K562 (cell line): ENCODE measurements around the gene TMEM129. TPM values are rescaled to one million over a fixed set of nuclear protein-coding genes. Genes with fewer than 3 reads are reported as not detected.

ENCODE experiments used
- ATAC-seq: fragments of 200-7000 bp; cut with Tn5 transposase; 3 replicates; pipeline ENCODE4 v1.9.1; 2020; ENCODE audit warnings: moderate library complexity
- BruUV-seq: library from RNA; stranded (reverse); fragments of 400-500 nt; replicated peaks from 2 replicates; lab custom pipeline; 2021; lab: Mats Ljungman, UMichigan
- CTCF ChIA-PET: fragments of 300-600 bp; formaldehyde crosslinking; extraction: SDS; loops from one replicate; lab custom pipeline; 2021; ENCODE audit warnings: low intra/inter-chr PET ratio; lab: Yijun Ruan, JAX
- POLR2A ChIA-PET: fragments of 300-600, 350-650 bp; sonication (Branson Sonifier 250); formaldehyde crosslinking; extraction: SDS; loops from one replicate; lab custom pipeline; 2021; ENCODE audit warnings: antibody characterized with exemption, inconsistent platforms; lab: Yijun Ruan, JAX
- DNase-seq, 4 experiments: peaks; one replicate each; pipeline versions ENCODE4 v3.0.0 to v3.0.0-alpha.2; 2011 to 2018; ENCODE audit warnings: low spot score in 3 of 4, mixed read lengths in 3 of 4; ENCODE audit errors: extremely low read depth in 1 of 4
- FAIRE-seq: peaks from 2 replicates; lab custom pipeline; 2011; peaks lifted over from hg19 to GRCh38; lab: Jason Lieb, UNC
- H2AFZ ChIP-seq: 2 replicates; pipeline ENCODE4 v1.6.0; 2011; ENCODE audit warnings: low read depth, low read length, control low read depth, inconsistent platforms
- H3K27ac ChIP-seq: fragments of 200-600 bp; 3 replicates; pipeline ENCODE4 v1.8.0; 2011; ENCODE audit warnings: low read depth, mild to moderate bottlenecking, control low read depth, inconsistent platforms, low read length, moderate library complexity, mixed read lengths; ENCODE audit errors: extremely low read depth
- H3K27me3 ChIP-seq, 2 experiments: fragments of 300-600 bp in 1 of 2; 2 replicates in 1 of 2; 3 replicates in 1 of 2; pipeline versions ENCODE4 v1.6.0 to v1.8.0; 2011; ENCODE audit warnings: inconsistent platforms in 2 of 2, low read length in 2 of 2, mild to moderate bottlenecking in 1 of 2, mixed read lengths in 1 of 2, moderate library complexity in 1 of 2; ENCODE audit not compliant: control insufficient read depth in 2 of 2, insufficient read depth in 2 of 2
- H3K36me3 ChIP-seq: fragments of 300-600 bp; 3 replicates; pipeline ENCODE4 v1.8.0; 2011; ENCODE audit warnings: mild to moderate bottlenecking, low read length, inconsistent platforms; ENCODE audit not compliant: control insufficient read depth, insufficient read depth
- H3K4me1 ChIP-seq, 2 experiments: fragments of 200-600 bp in 1 of 2; replicated peaks in 1 of 2; 2 replicates in 1 of 2; 3 replicates in 1 of 2; pipeline versions ENCODE4 v1.5.1 to v1.8.0; 2011; ENCODE audit warnings: inconsistent platforms in 2 of 2, low read length in 2 of 2, mild to moderate bottlenecking in 1 of 2, mixed read lengths in 1 of 2, moderate library complexity in 1 of 2; ENCODE audit not compliant: control insufficient read depth in 2 of 2, insufficient read depth in 2 of 2
- H3K4me2 ChIP-seq: 2 replicates; pipeline ENCODE4 v1.6.1; 2011; ENCODE audit warnings: low read length, control low read depth, inconsistent platforms, mixed read lengths; ENCODE audit not compliant: insufficient read depth
- H3K4me3 ChIP-seq: fragments of 200-600 bp; sonication (generic), shearing (Covaris generic); 2 replicates; pipeline ENCODE4 v1.5.1; 2016; ENCODE audit warnings: control low read depth, inconsistent platforms
- H3K79me2 ChIP-seq: fragments of 200-600 bp; 3 replicates; pipeline ENCODE4 v1.8.0; 2011; ENCODE audit warnings: low read length, inconsistent platforms; ENCODE audit not compliant: control insufficient read depth, insufficient read depth
- H3K9ac ChIP-seq, 2 experiments: 2 replicates each; pipeline versions ENCODE4 v1.6.0 to v1.6.1; 2011; ENCODE audit warnings: low read depth in 2 of 2, low read length in 2 of 2, control low read depth in 1 of 2, inconsistent platforms in 1 of 2, mild to moderate bottlenecking in 1 of 2, mixed read lengths in 1 of 2; ENCODE audit not compliant: insufficient read depth in 1 of 2
- H3K9me1 ChIP-seq: one replicate; pipeline ENCODE4 v1.6.0; 2011; ENCODE audit warnings: inconsistent platforms, mild to moderate bottlenecking, low read length, moderate library complexity; ENCODE audit not compliant: control insufficient read depth, insufficient read depth
- H3K9me3 ChIP-seq: replicated peaks from 2 replicates; pipeline ENCODE4 v1.5.1; 2011; ENCODE audit warnings: low read depth, low read length, inconsistent platforms; ENCODE audit not compliant: control insufficient read depth, insufficient read depth
- H4K20me1 ChIP-seq: replicated peaks from 2 replicates; pipeline ENCODE4 v1.6.1; 2011; ENCODE audit warnings: low read length, inconsistent platforms, mixed read lengths; ENCODE audit not compliant: control insufficient read depth, insufficient read depth
- RHOXF2B ChIP-seq: fragments of 250-450 bp; sonication (Bioruptor Pico); conservative IDR thresholded peaks from 2 replicates; pipeline ENCODE4 v1.5.1; 2021
- WGBS: fragments of 100-300 bp; shearing (Covaris generic); methylation state at CpG from one replicate; pipeline ENCODE4 v1.1.6; 2016; ENCODE audit warnings: low coverage, mixed read lengths; ENCODE audit not compliant: insufficient coverage; ENCODE audit errors: missing lambda C conversion rate; 5-methylcytosine and 5-hydroxymethylcytosine counted together
- in situ Hi-C: fragments of 300-500 bp; cut with MboI; formaldehyde crosslinking; loops from 4 replicates; pipeline ENCODE4 v1.15.0; 2018; ENCODE audit warnings: inconsistent platforms, mixed read lengths
- intact Hi-C: fragments of 100-400 bp; cut with micrococcal nuclease; formaldehyde crosslinking; loops from 2 replicates; pipeline ENCODE4 v1.14.2; 2022
- polyA plus RNA-seq, 8 experiments: library from polyadenylated mRNA; depleted of rRNA in 4 of 8; stranded (reverse) in 5 of 8; unstranded in 3 of 8; fragments of >200 nt; fragmentation: Nextera tagmentation in 2 of 8; fragmentation: Illumina TruSeq in 1 of 8; extraction: Ambion mirVana in 2 of 8; extraction: Trizol in 1 of 8; gene quantifications; 2 replicates each; pipeline versions ENCODE4 v1.2.1 to v1.2.3, GENCODE V29; 2011 to 2014; ENCODE audit warnings: inconsistent platforms in 1 of 8, missing spikeins in 1 of 8
- total RNA-seq, 7 experiments: library from RNA; depleted of rRNA in 6 of 7; stranded (reverse); fragments of >200 nt in 6 of 7; fragmentation: Illumina TruSeq in 2 of 7; extraction: Trizol in 2 of 7; gene quantifications; 2 replicates each; pipeline versions ENCODE4 v1.2.1 to v1.2.3, GENCODE V29; 2011 to 2021; ENCODE audit warnings: low replicate concordance in 1 of 7
- TF ChIP-seq, protein P1 (sequence below): sonication (generic); formaldehyde crosslinking; IDR thresholded peaks from 2 replicates; pipeline ENCODE4 v1.9.0; 2022; ENCODE audit warnings: mild to moderate bottlenecking, missing genetic modification reagents

TMEM129 gene
- total and polyA plus RNA-seq, 9 of the 15 experiments (the other 6 are each of a cell fraction or from before 2014, with no cell fraction given), result 0.34 to 47.2 (median 18.8) TPM

DNA sequence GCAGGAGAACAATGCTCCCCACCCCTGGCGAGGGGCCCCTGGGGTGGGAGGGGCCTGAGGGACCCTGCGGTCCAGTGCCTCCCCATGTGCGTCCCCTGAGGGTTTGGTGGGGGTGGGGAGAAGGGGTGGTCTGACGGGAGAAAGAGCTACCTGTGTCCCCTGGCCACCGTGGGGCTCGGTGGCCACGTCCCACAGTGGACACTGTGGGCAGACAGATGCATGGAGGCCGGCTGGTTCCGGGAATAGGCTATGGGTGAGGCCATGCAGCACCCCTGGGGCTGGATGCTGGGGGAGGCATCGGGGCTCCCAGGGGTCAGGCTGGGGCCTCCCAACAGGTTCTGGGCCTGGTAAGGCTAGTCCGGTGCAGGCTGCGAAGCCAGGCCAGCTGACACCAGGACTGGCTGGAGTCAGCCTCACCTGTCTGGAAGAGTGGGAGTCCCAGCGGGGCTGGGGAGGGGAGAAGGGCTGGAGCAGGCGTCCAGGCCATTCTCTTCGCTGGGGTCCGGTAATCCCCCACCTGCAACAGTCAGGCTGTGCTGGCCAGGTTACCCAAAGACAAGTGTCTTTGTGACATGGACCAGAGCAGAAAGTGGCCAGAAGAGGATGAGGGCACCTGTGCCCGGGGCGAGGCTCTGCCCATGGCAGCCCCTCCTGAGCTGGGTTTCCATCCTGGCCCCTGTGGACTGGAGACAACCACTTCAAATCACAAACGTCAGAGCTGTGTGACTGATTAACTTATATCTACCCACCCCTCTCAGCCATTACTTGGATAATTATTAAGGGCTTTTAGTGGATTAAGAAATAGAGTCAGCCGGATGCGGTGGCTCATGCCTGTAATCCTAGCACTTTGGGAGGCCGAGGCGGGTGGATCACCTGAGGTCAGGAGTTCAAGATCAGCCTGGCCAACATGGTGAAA is 35.6 kb downstream of the TMEM129 start:
- no peaks in the 10 kb centered on the region for H3K79me2 ChIP-seq

More for the DNA sequence above, 35.6 kb downstream of the TMEM129 start:
- intact Hi-C loops, result no loop called here
- no peak overlapping the region for H3K27ac ChIP-seq
- no peak overlapping the region for H3K4me3 ChIP-seq
- WGBS, result 83% methylated on average over 12 of the region's 23 CpGs
- peaks cover 8 to 31% of the 10 kb centered on the region in 2 experiments; a peak in 3 of 5 replicates for H3K4me1 ChIP-seq
- H2AFZ ChIP-seq, result no peak overlapping the region
- CTCF ChIA-PET, result interaction anchor here (0.6 kb wide), 1 partner anchor 63 kb away, joined by 3 read pairs; no protein-coding TSS in a partner anchor
- H3K36me3 ChIP-seq, result peaks cover 2% of the 10 kb centered on the region; the same call in 1 of the 3 replicates
- FAIRE-seq (no peak), ATAC-seq (no peak), DNase-seq (no peak)
- no TSS peak for BruUV-seq
- no peaks in the 10 kb centered on the region for H3K27me3 ChIP-seq
- no peak overlapping the region for H3K4me2 ChIP-seq
- peak overlapping the region in 1 of 2 experiments; percentile 84; a peak in 2 of 4 replicates for H3K9ac ChIP-seq
- POLR2A ChIA-PET, result interaction anchor here (0.6 to 1.0 kb wide), 2 partner anchors 8 to 59 kb away, joined by 3 to 4 read pairs; no protein-coding TSS in a partner anchor
- in situ Hi-C loops, result no loop called here
- TF ChIP-seq RHOXF2B, result no peak
- TF ChIP-seq, protein P1, sequence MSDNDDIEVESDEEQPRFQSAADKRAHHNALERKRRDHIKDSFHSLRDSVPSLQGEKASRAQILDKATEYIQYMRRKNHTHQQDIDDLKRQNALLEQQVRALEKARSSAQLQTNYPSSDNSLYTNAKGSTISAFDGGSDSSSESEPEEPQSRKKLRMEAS (CRISPR knock-in tag), result 0 out of 2 replicates have a peak, but pooled peaks have one; percentile 1
- peaks cover 3% of the 10 kb centered on the region for H3K9me1 ChIP-seq
- no peaks in the 10 kb centered on the region for H4K20me1 ChIP-seq
- no peaks in the 10 kb centered on the region for H3K9me3 ChIP-seq
